GM13977 (cell line): ENCODE measurements around the gene ESPL1.

ENCODE experiments used
- DNase-seq: peaks from one replicate; pipeline ENCODE4 v3.0.0; 2012; ENCODE audit warnings: low spot score
- CTCF ChIP-seq: IDR thresholded peaks from 2 replicates; pipeline ENCODE4 v1.5.1; 2012; ENCODE audit warnings: mild to moderate bottlenecking, control low read depth; ENCODE audit not compliant: insufficient read depth; ENCODE audit errors: extremely low read depth, missing control alignments
- in situ Hi-C: fragments of 300-500 bp; cut with MboI; formaldehyde crosslinking; loops from one replicate; pipeline ENCODE4 v1.12.0; 2022; ENCODE audit warnings: low sequenced_read_pairs, low pct_unique_long_range_greater_than_20kb, mixed read lengths, inconsistent platforms; ENCODE audit not compliant: unreplicated experiment

Gene ESPL1

GRCh38 chr12:53258541-53259539, 9.3 kb upstream of the ESPL1 start:
- no peak for TF ChIP-seq CTCF
- no peak for DNase-seq
- in situ Hi-C loops: no loop called here

- no peak for TF ChIP-seq CTCF
- no peak for DNase-seq
- in situ Hi-C loops: no loop called here
These were observed 8.2 kb upstream of the ESPL1 start for GRCh38 chr12:53259891-53260290.

- TF ChIP-seq CTCF: no peak
- no peak for DNase-seq
- in situ Hi-C loops: no loop called here
These were observed 2.3 kb upstream of the ESPL1 start for GRCh38 chr12:53265783-53266182.

DNA sequence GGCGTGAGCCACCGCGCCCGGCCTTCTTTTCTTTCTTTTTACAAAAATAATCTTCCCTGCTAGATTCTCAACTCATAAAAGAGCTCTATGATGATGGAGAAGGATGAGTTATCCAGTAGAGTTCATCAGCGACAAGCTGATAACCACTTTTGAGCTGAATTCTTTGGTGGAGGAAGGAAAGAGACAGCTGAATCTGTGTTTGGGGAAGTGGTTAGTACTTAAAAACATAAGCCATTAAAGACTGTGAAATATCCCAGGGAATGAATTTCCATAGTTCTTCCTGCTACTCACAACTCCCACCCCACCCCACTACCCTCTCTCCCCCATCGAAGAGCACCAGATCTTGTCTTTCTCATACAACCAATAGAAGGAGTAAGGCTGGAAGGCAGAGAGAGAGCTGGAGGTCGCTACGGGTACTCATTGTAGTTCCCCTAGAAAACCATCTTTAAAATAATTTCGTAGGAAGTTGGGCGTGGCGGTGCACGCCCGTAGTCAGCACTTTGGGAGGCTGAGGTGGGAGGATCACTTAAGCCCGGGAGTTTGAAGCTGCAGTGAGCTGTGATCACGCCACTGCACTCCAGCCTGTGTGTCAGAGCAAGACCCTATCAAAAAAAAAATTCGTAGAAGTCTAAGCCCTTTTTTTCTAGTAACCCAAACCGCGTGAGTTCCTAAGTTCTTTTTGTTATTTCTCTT, 647 bp upstream of the ESPL1 start:
- in situ Hi-C loops: no loop called here

DNA sequence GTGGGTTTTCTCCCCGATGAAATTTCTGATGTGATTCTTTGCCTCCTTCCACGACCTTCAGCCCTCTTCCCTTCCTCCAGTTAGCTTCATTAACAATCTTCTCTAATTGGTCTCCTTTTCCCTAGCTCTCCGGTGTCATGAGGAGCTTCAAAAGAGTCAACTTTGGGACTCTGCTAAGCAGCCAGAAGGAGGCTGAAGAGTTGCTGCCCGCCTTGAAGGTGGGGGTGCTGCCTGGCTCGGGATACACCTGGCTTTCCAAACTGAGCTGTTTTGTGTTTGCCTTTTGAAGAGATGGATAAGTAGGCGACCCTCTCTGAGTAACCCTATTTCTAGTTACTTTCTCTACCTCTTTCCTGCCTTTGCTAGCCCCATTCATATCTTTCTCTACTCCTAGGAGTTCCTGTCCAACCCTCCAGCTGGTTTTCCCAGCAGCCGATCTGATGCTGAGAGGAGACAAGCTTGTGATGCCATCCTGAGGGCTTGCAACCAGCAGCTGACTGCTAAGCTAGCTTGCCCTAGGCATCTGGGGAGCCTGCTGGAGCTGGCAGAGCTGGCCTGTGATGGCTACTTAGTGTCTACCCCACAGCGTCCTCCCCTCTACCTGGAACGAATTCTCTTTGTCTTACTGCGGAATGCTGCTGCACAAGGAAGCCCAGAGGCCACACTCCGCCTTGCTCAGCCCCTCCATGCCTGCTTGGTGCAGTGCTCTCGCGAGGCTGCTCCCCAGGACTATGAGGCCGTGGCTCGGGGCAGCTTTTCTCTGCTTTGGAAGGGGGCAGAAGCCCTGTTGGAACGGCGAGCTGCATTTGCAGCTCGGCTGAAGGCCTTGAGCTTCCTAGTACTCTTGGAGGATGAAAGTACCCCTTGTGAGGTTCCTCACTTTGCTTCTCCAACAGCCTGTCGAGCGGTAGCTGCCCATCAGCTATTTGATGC, 797 bp downstream of the ESPL1 start:
- no peak for TF ChIP-seq CTCF
- in situ Hi-C loops: no loop called here
- DNase-seq: no peak

More for the DNA sequence above, 647 bp upstream of the ESPL1 start:
- TF ChIP-seq CTCF: no peak
- no peak for DNase-seq

DNA sequence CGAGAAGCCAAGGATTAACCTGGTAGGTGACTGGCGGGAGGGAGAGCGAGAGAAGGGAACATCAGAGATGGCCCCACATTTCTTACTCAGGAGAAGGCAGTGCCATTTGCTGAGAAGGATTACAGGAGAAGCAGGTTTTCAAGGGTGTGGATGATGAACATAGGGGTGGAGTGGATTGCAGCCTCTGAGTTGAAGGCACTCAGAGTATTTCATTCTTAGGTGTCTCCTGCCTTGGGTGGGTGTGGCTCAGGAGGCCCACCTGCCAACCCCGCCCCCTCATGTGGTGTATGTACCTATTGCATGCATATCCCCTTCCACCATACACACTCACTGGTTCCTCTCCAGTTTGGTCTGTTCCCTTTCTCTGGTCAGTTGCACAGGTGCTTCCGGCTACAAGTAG, 6.3 kb downstream of the ESPL1 start:
- in situ Hi-C loops: no loop called here

More for the DNA sequence above, 6.3 kb downstream of the ESPL1 start:
- no peak for TF ChIP-seq CTCF
- no peak for DNase-seq
